HG02623 (cell line): ENCODE results near the gene NGEF.

Experiments used
- ATAC-seq: cut with Tn5 transposase; IDR thresholded peaks from one replicate; pipeline ENCODE4 v1.9.1; 2021; ENCODE audit warnings: moderate library complexity; ENCODE audit not compliant: unreplicated experiment

The NGEF gene

GRCh38 chr2:232887171-232887850, 125.7 kb downstream of the NGEF start:
- no peak for ATAC-seq

- ATAC-seq, result no peak
Measured at GRCh38 chr2:232886632-232887031, 126.4 kb downstream of the NGEF start.

GRCh38 chr2:232886176-232886575, 126.9 kb downstream of the NGEF start:
- ATAC-seq, result no peak

DNA sequence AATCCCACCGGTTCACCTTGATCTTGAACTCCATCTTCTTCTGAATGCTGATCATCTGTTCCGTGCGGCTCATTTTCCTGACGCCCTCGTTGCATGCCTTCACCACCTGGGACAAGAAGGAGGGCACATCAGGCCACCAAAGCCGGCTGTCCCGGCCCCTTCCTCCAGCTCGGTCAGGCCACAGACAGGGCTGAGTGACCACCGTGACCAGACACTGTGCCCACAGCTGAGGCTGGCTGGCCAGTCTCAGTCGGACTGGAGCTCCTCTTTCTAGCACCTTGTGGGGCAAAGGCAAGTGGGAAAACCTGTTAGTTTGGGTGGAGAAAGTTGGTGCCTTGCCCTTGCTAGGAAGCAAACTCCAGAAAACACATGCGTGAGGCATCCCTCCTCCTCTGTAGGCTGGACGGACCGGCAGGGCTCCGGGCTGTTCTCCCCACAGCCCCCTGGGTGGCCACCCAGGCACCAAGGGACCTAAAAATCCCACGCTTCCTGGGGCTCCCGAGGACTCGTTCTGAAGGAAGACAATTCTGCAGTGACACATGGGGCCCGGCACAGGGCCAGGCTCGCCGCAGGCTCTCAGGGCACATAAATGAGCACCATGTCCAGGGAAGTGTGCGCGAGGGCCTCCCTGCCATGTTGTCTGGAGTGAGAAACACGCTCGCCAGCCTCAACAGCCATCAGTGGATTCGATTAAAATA, 127.6 kb downstream of the NGEF start:
- no peak for ATAC-seq

DNA sequence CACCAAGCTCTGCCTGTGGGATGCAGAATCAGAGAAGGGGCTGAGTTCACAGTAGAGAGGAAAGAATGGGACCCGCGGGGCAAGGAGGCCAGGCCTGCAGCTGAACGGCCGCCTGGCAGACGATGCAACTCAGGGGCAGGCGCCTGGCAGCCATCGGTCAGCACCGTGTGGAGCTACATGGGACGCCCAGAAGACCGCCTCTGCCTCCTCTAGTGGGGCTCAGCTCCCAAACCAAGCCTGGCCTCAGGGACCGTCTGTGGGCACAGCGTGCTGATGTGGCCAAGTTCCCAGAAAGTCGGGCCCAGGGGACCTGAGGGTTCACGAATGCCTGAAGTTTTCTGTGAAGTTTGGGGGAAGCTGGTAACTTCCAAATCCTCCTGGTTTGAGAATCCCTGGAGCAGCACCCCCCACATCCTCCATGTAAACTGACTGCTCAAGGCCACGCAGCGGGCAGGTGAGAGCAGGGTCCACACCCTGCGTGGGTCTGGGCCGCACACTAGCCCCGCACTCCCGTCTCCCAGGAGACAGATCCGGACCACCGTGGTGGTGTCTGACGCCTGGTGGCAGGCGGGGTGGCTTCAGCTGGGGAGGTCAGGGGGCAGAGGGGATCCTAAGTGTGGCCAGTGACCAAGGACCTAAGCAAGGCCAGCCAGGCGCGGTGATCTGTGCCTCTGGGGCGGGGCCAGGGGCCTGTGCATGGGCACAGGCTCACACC, 128.3 kb downstream of the NGEF start:
- ATAC-seq, result no peak

- no peak for ATAC-seq
Measured at GRCh38 chr2:232884001-232884421, 129.0 kb downstream of the NGEF start.

DNA sequence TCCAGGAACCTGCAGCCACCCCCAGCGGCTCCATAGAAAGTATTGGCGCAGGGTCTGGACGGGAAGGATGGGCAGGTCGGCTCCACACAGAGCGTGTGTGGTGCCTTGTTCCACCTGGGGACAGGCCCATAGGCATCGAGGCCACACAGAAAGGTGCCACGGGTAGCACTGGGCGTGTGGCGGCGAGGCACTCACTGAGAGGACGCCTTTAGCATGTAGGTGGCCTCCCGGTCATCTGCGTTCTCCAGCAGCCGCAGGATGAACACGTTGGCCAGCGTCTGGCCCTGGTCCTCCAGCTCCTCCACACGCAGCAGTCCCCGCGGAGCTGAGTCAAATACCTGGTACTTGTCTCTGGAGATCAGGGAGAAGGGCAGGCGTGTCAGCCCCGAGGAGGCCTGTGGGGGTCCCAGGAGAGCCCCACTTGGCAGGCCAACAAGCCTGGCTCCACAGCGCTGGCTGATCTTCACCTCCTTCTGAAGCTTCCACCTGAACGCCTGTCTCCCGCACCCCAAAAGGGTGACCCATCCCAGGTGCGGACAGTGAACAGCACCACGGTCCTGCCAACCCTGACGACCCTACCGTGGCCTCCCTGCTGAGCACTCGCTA, 129.8 kb downstream of the NGEF start:
- no peak for ATAC-seq

GRCh38 chr2:232882505-232883115, 130.4 kb downstream of the NGEF start:
- ATAC-seq, result no peak

DNA sequence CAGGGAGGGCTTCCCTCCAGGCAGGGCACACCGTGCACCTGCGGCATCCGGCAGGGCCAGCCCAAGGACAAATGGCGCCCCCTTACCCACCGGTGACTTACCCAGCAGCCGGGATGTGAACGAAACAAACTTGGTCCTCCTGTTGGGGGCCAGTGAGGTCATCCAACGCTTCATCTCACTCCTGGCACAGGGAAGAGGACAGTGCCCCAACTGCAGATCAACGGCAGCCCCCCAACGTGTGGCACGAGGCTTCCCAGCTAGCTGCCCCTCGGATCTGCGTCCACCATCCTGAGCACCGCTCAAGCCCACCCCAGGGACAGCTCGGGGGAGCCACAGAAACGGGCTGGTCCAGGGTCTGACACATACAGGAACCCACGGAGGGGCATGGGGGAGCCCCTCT, 131.0 kb downstream of the NGEF start:
- ATAC-seq, result no peak

DNA sequence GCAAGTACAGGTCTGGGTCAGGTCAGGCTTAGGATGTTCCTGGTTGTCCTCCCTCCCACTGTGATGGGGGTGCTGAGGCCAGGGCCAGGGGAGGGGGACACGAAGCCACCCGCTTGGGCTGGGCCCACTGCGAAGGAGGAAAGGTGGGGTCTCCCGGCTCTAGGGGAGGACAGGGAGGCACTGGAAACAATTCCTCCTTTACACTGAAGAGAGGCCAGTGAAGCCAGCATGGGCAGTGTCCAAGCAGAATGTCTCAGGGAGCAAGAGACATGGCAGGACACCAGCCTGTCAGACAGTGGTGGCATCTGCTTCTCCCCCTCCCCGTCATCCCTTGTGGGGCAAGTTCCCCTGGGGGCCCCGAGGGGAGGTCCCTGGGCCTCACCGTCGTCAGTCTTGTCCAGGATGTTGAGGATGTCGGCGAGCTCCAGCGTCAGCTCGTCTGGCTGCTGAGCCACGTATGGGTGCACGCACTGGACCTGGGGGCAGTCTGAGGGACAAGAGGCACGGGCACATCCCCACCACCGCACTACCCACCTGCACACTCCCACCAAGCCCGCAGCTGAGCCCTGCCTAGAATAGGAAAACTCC, 132.2 kb downstream of the NGEF start:
- no peak for ATAC-seq

DNA sequence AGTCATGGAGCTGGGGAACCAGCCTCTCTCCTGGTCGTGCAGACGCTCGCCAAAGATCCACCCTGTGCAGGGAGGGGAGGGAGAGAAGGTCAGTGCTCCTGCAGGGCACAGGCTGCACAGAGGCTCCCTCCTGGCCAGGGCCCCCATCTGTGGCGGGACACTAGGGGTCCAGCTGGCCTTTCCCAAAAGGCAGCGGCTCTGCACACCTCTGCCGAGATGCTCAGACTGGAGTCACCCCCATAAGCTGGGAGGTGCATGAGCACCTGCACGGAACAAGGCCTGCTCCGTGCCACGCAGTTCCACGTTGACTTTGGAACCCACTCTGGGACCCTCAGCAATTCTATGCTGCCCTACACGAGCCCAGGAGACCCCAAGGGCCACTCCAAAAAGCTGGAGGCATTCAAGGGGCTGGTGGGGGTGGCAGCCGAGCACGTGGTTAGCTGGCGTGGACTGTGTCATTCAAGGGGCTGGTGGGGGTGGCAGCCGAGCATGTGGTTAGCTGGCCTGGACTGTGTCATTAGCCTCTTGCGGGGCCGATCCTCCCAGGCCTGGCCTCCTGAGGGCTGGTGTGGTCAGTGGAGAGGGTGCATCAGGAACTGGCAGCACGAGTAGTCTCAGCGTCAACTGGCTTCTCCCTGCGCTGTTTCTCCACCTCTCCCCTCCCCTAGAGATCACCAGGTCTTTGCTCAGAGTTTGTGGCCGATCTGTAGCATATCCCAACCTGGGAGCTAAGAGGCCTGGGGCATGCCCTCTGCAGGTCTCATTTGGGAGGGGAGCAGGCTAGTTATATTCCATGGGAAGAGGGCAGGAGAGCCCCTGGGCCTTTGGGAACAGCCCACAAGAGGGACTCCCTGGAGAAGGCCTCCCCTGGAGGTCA, 133.2 kb downstream of the NGEF start:
- no peak for ATAC-seq

- no peak for ATAC-seq
Measured at GRCh38 chr2:232878855-232879617, 134.0 kb downstream of the NGEF start.

DNA sequence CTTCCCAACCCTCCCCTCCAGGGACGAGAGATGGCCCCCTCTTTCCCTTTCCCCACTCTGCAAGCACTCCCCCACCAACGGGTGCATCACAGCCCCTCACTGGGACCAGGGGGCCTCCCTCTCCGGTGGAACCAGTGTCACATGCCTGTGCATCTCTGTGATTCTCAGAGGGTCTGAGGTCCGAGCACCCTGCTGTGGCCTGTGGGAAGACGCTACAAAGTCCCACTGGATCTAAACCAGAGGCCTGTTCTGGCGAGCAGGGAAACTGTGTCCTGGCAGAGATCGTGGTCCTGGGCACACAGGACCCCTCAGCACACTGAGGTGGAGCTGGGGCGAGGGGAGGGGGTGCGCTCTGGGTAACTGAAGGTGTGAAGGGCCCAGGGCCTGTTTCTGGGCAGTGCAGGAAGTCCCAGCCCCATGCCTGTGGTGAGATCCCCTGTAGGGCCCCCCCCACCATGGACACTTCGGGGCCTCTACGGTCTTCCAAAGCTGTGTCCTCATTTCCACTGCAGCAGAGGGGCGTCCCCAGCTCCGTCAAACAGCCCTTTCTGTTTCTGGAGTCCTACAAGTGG, 135.0 kb downstream of the NGEF start:
- no peak for ATAC-seq

GRCh38 chr2:232876978-232877441, 136.0 kb downstream of the NGEF start:
- ATAC-seq, result no peak

DNA sequence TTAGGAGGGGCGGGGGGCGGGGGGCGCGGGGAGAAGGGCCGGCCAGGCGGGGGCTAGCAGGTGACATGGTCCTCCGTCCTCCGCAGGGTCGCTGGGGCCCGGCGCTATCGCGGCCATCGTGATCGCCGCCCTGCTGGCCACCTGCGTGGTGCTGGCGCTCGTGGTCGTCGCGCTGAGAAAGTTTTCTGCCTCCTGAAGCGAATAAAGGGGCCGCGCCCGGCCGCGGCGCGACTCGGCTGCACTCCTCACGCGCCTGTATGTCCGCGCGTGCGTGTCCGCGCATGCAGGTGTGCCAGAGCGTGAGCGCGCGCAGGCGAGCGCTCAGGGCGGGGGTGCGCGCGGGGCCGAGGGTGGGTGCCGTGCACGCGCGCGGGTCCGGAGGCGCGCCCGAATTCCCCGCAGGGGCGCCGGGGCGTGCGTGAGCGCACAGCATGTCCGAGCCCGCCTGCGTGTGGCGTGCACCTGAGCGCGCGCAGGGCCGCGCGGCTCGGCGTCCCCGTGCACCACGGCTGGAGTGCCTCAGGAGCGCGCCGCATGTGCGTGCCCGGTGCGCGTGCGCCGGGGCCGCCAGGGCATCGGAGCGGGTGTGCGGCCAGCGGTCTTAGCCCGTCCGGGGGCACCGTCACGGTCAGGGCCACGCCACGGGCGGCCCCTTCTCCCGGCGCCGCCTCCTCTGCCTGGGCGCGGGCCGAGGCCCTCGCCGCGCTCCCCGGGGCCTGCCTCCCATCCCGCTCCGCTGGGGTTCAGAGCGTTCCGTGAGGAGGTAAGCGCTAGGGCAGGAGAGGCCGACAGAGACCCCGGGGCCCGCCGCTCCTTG, 136.7 kb downstream of the NGEF start:
- no peak for ATAC-seq

GRCh38 chr2:232875256-232876121, 137.6 kb downstream of the NGEF start:
- ATAC-seq, result no peak

GRCh38 chr2:232874677-232875223, 138.3 kb downstream of the NGEF start:
- ATAC-seq, result no peak
